GM23338 (cell line): ENCODE data around the gene PDCD4. TPM values are rescaled to one million over a fixed set of nuclear protein-coding genes. Genes with fewer than 3 reads are reported as not detected.

Experiments used
- ATAC-seq: fragments of 200-7000 bp; cut with Tn5 transposase; 3 replicates; pipeline ENCODE4 v1.9.1; 2020
- DNase-seq: peaks from one replicate; pipeline ENCODE4 v3.0.0-alpha.2; 2015; ENCODE audit warnings: low spot score
- H2AFZ ChIP-seq: fragments of 200-600 bp; sonication (generic); 2 replicates; pipeline ENCODE4 v1.8.0; 2016; ENCODE audit warnings: antibody characterized with exemption, mild to moderate bottlenecking, moderate library complexity
- H3F3A ChIP-seq: fragments of 200-600 bp; sonication (generic); replicated peaks from 2 replicates; pipeline ENCODE4 v1.8.0; 2017; ENCODE audit warnings: antibody characterized with exemption, mixed run types, low read depth
- H3K27ac ChIP-seq: fragments of 200-600 bp; sonication (generic); 2 replicates; pipeline ENCODE4 v1.6.1; 2016; ENCODE audit warnings: low read depth
- H3K27me3 ChIP-seq: fragments of 200-600 bp; sonication (generic); 2 replicates; pipeline ENCODE4 v1.8.0; 2016; ENCODE audit warnings: mild to moderate bottlenecking, mixed run types, moderate library complexity; ENCODE audit not compliant: insufficient read depth
- H3K36me3 ChIP-seq: fragments of 200-600 bp; sonication (generic); 2 replicates; pipeline ENCODE4 v1.8.0; 2016; ENCODE audit warnings: mild to moderate bottlenecking; ENCODE audit not compliant: insufficient read depth
- H3K4me1 ChIP-seq: fragments of 200-600 bp; sonication (generic); 2 replicates; pipeline ENCODE4 v1.8.0; 2016; ENCODE audit warnings: mild to moderate bottlenecking, moderate library complexity; ENCODE audit not compliant: insufficient read depth
- H3K4me2 ChIP-seq: fragments of 200-600 bp; sonication (generic); 2 replicates; pipeline ENCODE4 v1.7.1; 2017; ENCODE audit warnings: mixed run types
- H3K4me3 ChIP-seq: fragments of 200-600 bp; sonication (generic); 2 replicates; pipeline ENCODE4 v1.6.1; 2016; ENCODE audit warnings: mixed run types
- H3K79me2 ChIP-seq: fragments of 200-600 bp; sonication (generic); replicated peaks from 2 replicates; pipeline ENCODE4 v1.8.0; 2017; ENCODE audit warnings: mild to moderate bottlenecking; ENCODE audit not compliant: insufficient read depth
- H3K9me2 ChIP-seq: fragments of 200-600 bp; sonication (generic); 2 replicates; pipeline ENCODE4 v1.8.0; 2017; ENCODE audit not compliant: insufficient read depth
- H4K20me1 ChIP-seq: fragments of 200-600 bp; sonication (generic); replicated peaks from 2 replicates; pipeline ENCODE4 v1.8.0; 2017; ENCODE audit warnings: mild to moderate bottlenecking; ENCODE audit not compliant: insufficient read depth
- H3K27ac Mint-ChIP-seq: 2 replicates; pipeline ENCODE4 v1.8.0; 2020; ENCODE audit warnings: inconsistent platforms, mild to moderate bottlenecking, moderate library complexity, mixed read lengths
- H3K27me3 Mint-ChIP-seq: 3 replicates; pipeline ENCODE4 v1.8.0; 2022; ENCODE audit warnings: low read depth, mild to moderate bottlenecking, moderate library complexity, mixed read lengths, inconsistent platforms; ENCODE audit not compliant: insufficient read depth, poor library complexity
- H3K36me3 Mint-ChIP-seq: 3 replicates; pipeline ENCODE4 v1.8.0; 2021; ENCODE audit warnings: low read depth, mild to moderate bottlenecking, inconsistent platforms, moderate library complexity, mixed read lengths
- H3K4me1 Mint-ChIP-seq: 3 replicates; pipeline ENCODE4 v1.8.0; 2020; ENCODE audit warnings: mild to moderate bottlenecking, inconsistent platforms, mixed read lengths
- H3K4me3 Mint-ChIP-seq: 3 replicates; pipeline ENCODE4 v1.8.0; 2021; ENCODE audit warnings: moderate library complexity, mild to moderate bottlenecking, inconsistent platforms, mixed read lengths
- H3K9me3 Mint-ChIP-seq: 3 replicates; pipeline ENCODE4 v1.8.0; 2020; ENCODE audit warnings: moderate library complexity, mild to moderate bottlenecking, inconsistent platforms, mixed read lengths
- CREB1 ChIP-seq: fragments of 250-450 bp; sonication (Bioruptor Pico); IDR thresholded peaks from 2 replicates; pipeline ENCODE4 v1.5.0; 2020; ENCODE audit warnings: low read depth, mild to moderate bottlenecking, moderate library complexity
- CTCF ChIP-seq, 2 experiments: fragments of 200-600 bp in 1 of 2; sonication (generic) in 1 of 2; conservative IDR thresholded peaks; 2 replicates each; pipeline versions ENCODE4 v1.5.1 to v1.6.1; 2016 to 2017; ENCODE audit warnings: antibody characterized with exemption in 2 of 2, low read depth in 2 of 2, mild to moderate bottlenecking in 2 of 2, moderate library complexity in 1 of 2
- EZH2 ChIP-seq: fragments of 200-600 bp; sonication (generic); IDR thresholded peaks from one replicate; pipeline ENCODE4 v1.8.0; 2017; ENCODE audit warnings: antibody characterized with exemption, mild to moderate bottlenecking, low read depth; ENCODE audit not compliant: unreplicated experiment
- JUNB ChIP-seq: IDR thresholded peaks from one replicate; pipeline ENCODE4 v1.6.1; 2016; ENCODE audit warnings: antibody characterized with exemption; ENCODE audit not compliant: unreplicated experiment
- NANOG ChIP-seq: IDR thresholded peaks from 2 replicates; pipeline ENCODE4 v1.6.1; 2016; ENCODE audit warnings: antibody characterized with exemption, borderline replicate concordance
- POLR2AphosphoS5 ChIP-seq: IDR thresholded peaks from 2 replicates; pipeline ENCODE4 v1.6.1; 2016; ENCODE audit warnings: antibody characterized with exemption, low read depth
- REST ChIP-seq: IDR thresholded peaks from one replicate; pipeline ENCODE4 v1.6.1; 2018; ENCODE audit warnings: antibody characterized with exemption; ENCODE audit not compliant: unreplicated experiment
- STAT1 ChIP-seq: IDR thresholded peaks from one replicate; pipeline ENCODE4 v1.6.1; 2016; ENCODE audit warnings: antibody characterized with exemption; ENCODE audit not compliant: unreplicated experiment
- ZNF114 ChIP-seq: fragments of 250-450 bp; sonication (Bioruptor Pico); IDR thresholded peaks from 2 replicates; pipeline ENCODE4 v1.5.0; 2020; ENCODE audit warnings: mild to moderate bottlenecking, moderate library complexity
- ZNF331 ChIP-seq: fragments of 250-450 bp; sonication (Bioruptor Pico); IDR thresholded peaks from 2 replicates; pipeline ENCODE4 v1.5.0; 2020; ENCODE audit warnings: low read depth, mild to moderate bottlenecking, moderate library complexity
- ZNF462 ChIP-seq: fragments of 250-450 bp; sonication (Bioruptor Pico); IDR thresholded peaks from 2 replicates; pipeline ENCODE4 v1.5.0; 2020; ENCODE audit warnings: mild to moderate bottlenecking, moderate library complexity
- polyA plus RNA-seq: library from polyadenylated mRNA; unstranded; fragments of >200 nt; fragmentation: Nextera tagmentation; extraction: Ambion mirVana; gene quantifications from 2 replicates; pipeline ENCODE4 v1.2.1, GENCODE V29; 2016
- total RNA-seq: library from RNA; depleted of rRNA; stranded (reverse); fragments of >200 nt; shearing (Covaris generic); gene quantifications from 2 replicates; pipeline ENCODE4 v1.2.3, GENCODE V29; 2014

The PDCD4 gene
- total and polyA plus RNA-seq, 2 experiments from 2014 or later: 10.1 to 18.0 TPM

- no peak overlapping the region for H2AFZ ChIP-seq
- no peak overlapping the region for H3K4me3 Mint-ChIP-seq
- H4K20me1 ChIP-seq: no peaks in the 10 kb centered on the region
- no peak for TF ChIP-seq JUNB
- no peaks in the 10 kb centered on the region for H3K36me3 ChIP-seq
- peaks cover 13% of the 10 kb centered on the region; the same call in 2 of the 3 replicates for H3K4me1 Mint-ChIP-seq
- H3K36me3 Mint-ChIP-seq: no peaks in the 10 kb centered on the region
- H3K4me2 ChIP-seq: no peak overlapping the region
- no peaks in the 10 kb centered on the region for H3F3A ChIP-seq
- H3K27me3 ChIP-seq: no peaks in the 10 kb centered on the region
- peaks cover 14% of the 10 kb centered on the region for H3K4me1 ChIP-seq
- no peak overlapping the region for H3K4me3 ChIP-seq
- H3K79me2 ChIP-seq: no peaks in the 10 kb centered on the region
- H3K27ac ChIP-seq: no peak overlapping the region
- H3K9me3 Mint-ChIP-seq: no peaks in the 10 kb centered on the region
- no peak overlapping the region for H3K27ac Mint-ChIP-seq
- H3K27me3 Mint-ChIP-seq: peaks cover 11% of the 10 kb centered on the region
- DNase-seq: no peak
- no peak for ATAC-seq
- H3K9me2 ChIP-seq: no peaks in the 10 kb centered on the region
Observed at GRCh38 chr10:110827875-110828274, 43.9 kb upstream of the PDCD4 start.

GRCh38 chr10:110828525-110828924, 43.2 kb upstream of the PDCD4 start:
- Mint-ChIP-seq H3K27ac (no peak overlapping the region), H3K27me3 (peaks cover 11% of the 10 kb centered on the region), H3K9me3 (no peaks in the 10 kb centered on the region), H3K36me3 (no peaks in the 10 kb centered on the region), H3K4me1 (peaks cover 10% of the 10 kb centered on the region; the same call in 2 of the 3 replicates), H3K4me3 (no peak overlapping the region)
- Histone ChIP-seq H3K4me3 (no peak overlapping the region), H3K4me1 (peaks cover 11% of the 10 kb centered on the region), H3K9me2 (no peaks in the 10 kb centered on the region), H2AFZ (no peak overlapping the region), H3K27ac (no peak overlapping the region), H3K79me2 (no peaks in the 10 kb centered on the region), H3K36me3 (no peaks in the 10 kb centered on the region), H3K27me3 (no peaks in the 10 kb centered on the region), H3K4me2 (no peak overlapping the region), H3F3A (no peaks in the 10 kb centered on the region), H4K20me1 (no peaks in the 10 kb centered on the region)
- ATAC-seq: no peak
- no peak for DNase-seq
- TF ChIP-seq CREB1 (CRISPR knock-in tag) (no peak), ZNF114 (no peak), POLR2AphosphoS5 (no peak), CTCF (conservative IDR thresholded peaks at IDR 0.05; ENCODE audit: low read depth in 2 of 2) (no peak), ZNF331 (CRISPR knock-in tag) (no peak), REST (no peak), NANOG (no peak), EZH2 (no peak), STAT1 (no peak), JUNB (no peak), ZNF462 (CRISPR knock-in tag) (no peak)
